GM12874 (cell line): ENCODE measurements around the gene SCN4A.
A peak's percentile ranks its signal among the peaks of the same experiment; 100 is the strongest.

ENCODE experiments used
- TF ChIP-seq, protein P1 (sequence below): IDR thresholded peaks from 2 replicates; pipeline ENCODE4 v1.5.1; 2011; ENCODE audit warnings: low read depth, mild to moderate bottlenecking, control low read depth, low read length, moderate library complexity; ENCODE audit not compliant: insufficient read depth

SCN4A gene

DNA sequence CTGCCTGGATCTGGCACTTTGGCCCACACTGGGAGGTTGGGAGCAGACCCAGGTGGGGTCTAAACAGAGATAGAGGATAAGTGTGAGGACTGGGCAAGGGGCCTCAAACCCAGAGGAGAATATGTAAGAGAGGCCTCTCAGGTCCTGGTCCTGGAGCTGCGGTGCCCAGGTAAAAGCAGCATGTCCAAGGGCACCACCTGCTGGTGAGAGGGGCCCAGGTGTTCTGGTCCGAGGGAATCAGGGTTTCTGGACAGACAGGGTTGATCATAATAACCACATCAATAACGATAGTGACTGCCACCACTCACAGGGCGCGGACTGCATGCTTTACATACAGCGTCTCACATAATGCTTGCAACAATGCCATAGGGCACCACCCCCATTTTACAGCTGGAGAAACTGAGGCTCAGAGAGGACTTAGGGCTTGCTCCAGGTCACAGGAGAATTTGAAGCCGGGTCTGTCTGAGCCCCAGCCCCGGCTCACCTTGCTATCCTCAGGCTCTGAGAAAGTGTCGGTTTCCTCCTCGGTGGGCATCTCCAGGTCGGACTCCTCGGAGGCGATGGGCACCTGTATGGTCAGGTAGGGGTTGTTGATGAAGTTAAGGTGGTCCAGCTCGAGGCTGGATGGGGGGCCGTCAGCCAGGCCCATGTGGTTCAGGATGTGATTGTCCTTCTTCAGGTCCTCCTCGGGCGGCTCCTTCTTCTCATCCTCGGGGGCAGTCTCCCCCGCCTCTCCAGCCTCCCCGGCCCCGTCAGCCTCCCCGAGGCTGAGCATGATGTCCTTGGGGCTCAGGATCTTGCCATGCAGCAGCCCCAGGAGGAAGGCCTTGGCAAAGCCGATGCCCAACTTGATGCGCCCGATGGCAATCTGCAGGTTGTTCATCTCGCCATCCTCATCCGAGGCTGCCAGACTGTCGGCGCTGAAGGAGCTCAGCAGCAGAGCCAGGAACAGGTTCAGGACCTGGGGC is 21.5 kb downstream of the SCN4A start:
- TF ChIP-seq, protein P1, sequence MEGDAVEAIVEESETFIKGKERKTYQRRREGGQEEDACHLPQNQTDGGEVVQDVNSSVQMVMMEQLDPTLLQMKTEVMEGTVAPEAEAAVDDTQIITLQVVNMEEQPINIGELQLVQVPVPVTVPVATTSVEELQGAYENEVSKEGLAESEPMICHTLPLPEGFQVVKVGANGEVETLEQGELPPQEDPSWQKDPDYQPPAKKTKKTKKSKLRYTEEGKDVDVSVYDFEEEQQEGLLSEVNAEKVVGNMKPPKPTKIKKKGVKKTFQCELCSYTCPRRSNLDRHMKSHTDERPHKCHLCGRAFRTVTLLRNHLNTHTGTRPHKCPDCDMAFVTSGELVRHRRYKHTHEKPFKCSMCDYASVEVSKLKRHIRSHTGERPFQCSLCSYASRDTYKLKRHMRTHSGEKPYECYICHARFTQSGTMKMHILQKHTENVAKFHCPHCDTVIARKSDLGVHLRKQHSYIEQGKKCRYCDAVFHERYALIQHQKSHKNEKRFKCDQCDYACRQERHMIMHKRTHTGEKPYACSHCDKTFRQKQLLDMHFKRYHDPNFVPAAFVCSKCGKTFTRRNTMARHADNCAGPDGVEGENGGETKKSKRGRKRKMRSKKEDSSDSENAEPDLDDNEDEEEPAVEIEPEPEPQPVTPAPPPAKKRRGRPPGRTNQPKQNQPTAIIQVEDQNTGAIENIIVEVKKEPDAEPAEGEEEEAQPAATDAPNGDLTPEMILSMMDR = peak; percentile 70

DNA sequence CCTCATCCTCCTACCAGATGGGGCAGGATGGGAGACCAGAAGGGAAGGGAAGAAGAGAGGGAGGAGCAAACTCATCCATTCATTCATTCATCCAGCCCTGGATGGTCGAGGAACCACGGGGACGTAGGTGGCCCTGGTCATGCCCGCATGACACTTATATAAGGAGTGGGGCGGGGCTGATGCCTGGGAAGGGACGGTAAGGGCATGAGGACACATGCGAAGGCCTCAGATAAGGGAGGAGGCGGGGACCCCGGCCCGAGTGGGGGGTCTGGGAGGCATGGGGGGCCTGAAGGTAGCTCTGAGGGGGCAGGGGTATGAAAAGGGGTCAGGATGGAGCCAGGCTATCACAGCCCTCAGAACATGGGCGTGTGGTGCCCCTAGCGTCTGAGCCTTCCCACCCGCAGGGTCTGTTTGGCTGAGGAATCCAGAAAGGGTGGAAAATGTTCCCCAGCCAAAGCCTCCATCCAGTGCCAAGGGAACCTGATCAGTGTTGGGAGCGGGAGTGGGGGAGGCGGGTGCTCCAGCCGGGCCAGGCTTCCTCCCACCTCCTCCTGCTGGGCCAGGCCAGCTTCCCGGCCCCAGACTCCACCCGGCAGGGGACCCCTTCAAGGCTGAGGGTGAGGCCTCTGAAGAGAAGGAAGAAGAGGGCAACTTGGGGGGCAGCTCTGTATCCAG is 23.0 kb downstream of the SCN4A start:
- TF ChIP-seq, protein P1 = no peak

DNA sequence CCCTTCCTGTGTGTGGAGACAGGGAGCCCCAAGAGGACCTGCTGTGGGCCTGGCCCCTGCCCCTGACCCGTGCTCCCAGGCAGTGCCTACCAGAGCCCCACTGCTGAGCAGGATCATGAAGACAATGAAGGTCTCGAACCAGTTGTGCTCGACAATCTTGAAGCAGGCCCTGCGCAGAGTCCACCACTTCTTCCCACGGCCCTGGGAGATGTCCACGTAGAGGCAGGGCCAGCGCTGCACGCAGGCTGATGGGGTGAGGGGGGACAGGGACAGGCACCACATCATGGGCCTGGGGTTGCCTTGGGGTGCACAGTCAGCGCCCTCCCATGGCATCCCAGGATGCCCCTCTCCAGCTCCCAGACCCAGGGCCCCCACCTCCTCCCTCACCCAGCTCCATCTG is 24.2 kb downstream of the SCN4A start:
- TF ChIP-seq, protein P1 = no peak

DNA sequence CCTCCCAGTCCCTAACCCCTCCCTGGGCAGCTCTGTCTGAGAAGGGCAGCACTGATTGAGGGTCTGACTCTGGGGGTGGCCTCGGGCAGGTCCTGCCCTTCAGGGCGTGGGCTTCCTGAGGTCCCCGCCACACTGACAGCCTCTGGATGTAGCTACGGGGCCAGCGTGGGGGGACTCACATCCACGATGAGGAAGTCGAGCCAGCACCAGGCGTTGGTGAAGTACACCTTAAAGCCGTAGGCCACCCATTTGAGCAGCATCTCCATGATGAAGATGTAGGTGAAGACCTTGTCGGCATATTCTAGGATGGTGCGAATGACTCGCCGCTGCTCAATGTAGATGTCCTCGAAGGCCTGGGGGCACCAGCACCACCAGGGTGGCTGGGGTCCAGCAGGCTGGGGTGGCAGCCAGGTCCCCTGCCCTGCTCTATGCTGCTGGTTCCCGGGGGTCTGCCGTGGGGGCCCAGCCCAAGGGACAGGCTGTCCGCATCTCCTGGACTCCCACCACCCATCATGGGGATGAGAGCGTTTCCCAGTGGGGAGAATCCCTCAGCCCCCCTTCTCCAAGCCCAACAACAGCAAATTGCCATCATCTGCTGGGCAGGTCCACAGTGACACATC is 24.9 kb downstream of the SCN4A start:
- TF ChIP-seq, protein P1 = no peak

DNA sequence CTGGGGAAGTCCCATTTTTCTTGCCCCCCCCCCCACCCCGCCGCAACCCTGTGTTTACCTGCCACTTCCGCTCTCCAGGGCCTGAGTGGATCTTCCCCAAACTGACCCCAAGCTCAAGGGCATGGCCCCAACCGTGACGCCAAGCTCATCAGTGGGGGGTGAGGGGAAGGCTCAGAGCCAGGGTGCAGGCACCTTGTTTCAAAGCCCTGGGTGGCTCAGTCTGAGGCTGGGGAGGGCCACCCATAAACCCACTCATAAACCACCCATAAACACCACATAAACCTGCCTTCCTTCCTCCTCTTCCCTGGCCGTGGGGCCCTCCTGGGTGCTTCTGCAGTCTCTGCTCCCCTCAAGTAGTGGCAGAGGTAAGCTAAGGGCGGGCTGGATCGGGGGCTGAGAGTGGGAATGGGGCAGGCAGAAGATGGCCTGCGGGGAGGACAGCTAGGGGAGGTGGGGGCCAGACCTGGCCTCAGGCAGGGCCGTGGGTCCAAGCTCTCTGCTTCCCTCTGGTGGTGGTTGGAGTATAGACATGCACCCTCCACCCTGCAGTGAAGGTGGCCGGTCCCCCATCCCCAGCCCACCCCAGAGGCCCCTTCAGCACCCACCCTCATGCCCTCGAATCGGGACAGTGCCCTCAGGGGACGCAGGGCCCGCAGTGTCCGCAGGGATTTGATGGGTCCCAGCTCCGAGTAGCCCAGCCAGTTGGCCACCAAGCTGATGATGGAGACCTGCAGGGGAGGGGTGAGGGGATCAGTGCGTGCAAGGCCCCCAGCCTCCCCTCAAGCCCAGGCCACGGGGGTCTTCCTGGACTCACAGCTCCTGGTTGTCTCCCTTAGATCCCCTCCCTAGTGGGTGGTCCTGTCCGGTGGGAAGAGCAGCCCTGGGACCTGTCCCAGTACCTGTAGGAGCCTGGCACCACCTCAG is 26.0 kb downstream of the SCN4A start:
- TF ChIP-seq, protein P1 = peak; percentile 93

DNA sequence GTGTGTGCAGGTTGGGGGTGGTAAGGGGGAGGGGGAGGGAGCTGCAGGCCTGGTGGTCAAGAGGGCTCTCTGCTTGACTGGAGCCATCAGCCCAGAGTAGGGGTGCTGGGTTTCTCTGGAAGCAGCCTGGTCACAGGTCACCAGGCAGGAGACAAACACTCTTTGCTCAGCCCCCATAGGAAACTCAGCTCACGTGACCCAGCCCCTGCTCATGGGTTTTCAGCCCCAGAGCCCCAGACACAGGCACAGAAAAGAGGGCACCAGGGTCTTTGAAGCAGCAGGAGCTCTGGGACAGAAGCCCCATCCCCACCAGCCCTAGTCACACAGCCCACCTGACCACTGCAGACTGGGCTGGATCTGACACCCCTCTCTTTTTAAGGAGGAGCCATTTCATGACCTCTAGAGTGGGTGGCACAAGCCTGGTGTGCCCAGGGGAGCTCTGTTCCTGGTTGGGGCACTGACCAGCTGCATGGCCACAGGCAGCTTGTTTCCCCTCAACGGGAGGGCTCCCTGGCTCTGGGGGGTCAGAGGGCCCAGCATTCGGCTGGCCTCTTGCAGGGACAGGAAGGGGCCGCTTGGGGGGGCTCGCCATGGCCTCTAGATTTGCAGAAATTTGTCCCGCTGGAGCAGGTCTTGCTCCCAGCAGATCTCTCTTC is 26.8 kb downstream of the SCN4A start:
- TF ChIP-seq, protein P1 = peak; percentile 36; the same call in 1 of the 2 replicates
